ENCODE measurements around the gene YARS1.
"Not testable (repeated sequence)": the region's sequence is repeated elsewhere in the genome, so short reads cannot be mapped to it uniquely, and the experiment has no call there.

The YARS1 gene

GRCh38 chr1:32816676-32817158 is 441 bp downstream of the YARS1 start:
- peak; percentile 63 for DNase-seq

- no peak for DNase-seq
Observed at GRCh38 chr1:32813941-32814739, 3.0 kb downstream of the YARS1 start.

- DNase-seq = no peak
Observed at GRCh38 chr1:32811917-32812316, 5.2 kb downstream of the YARS1 start.

GRCh38 chr1:32811265-32811664 is 5.9 kb downstream of the YARS1 start:
- no peak for DNase-seq

- DNase-seq = peak; percentile 61
Observed at GRCh38 chr1:32810358-32810757, 6.8 kb downstream of the YARS1 start.

- no peak for DNase-seq
Observed at GRCh38 chr1:32808580-32808979, 8.6 kb downstream of the YARS1 start.

- DNase-seq = no peak
Observed at GRCh38 chr1:32806910-32807523, 10.1 kb downstream of the YARS1 start.

GRCh38 chr1:32806290-32806689 is 10.9 kb downstream of the YARS1 start:
- no peak for DNase-seq

GRCh38 chr1:32804460-32804859 is 12.7 kb downstream of the YARS1 start:
- not testable (repeated sequence) for DNase-seq

- DNase-seq = no peak
Observed at GRCh38 chr1:32801096-32801715, 16.0 kb downstream of the YARS1 start.

- no peak for DNase-seq
Observed at GRCh38 chr1:32798679-32799416, 18.3 kb downstream of the YARS1 start.

GRCh38 chr1:32798191-32798590 is 19.0 kb downstream of the YARS1 start:
- no peak for DNase-seq

- no peak for DNase-seq
Observed at GRCh38 chr1:32797456-32797855, 19.7 kb downstream of the YARS1 start.

GRCh38 chr1:32795763-32796162 is 21.4 kb downstream of the YARS1 start:
- DNase-seq = not testable (repeated sequence)

- DNase-seq = no peak
Observed at GRCh38 chr1:32791881-32792280, 25.3 kb downstream of the YARS1 start.

GRCh38 chr1:32789356-32789755 is 27.8 kb downstream of the YARS1 start:
- DNase-seq = not testable (repeated sequence)

- DNase-seq = no peak
Observed at GRCh38 chr1:32786856-32787255, 30.3 kb downstream of the YARS1 start.

GRCh38 chr1:32784817-32785216 is 32.3 kb downstream of the YARS1 start:
- no peak for DNase-seq

- no peak for DNase-seq
Observed at GRCh38 chr1:32783851-32784250, 33.3 kb downstream of the YARS1 start.

GRCh38 chr1:32782086-32782485 is 35.1 kb downstream of the YARS1 start:
- DNase-seq = no peak

- DNase-seq = no peak
Observed at GRCh38 chr1:32780628-32781234, 36.4 kb downstream of the YARS1 start.

GRCh38 chr1:32780005-32780404 is 37.2 kb downstream of the YARS1 start:
- DNase-seq = no peak

GRCh38 chr1:32779242-32779641 is 37.9 kb downstream of the YARS1 start:
- DNase-seq = no peak
